Measurements from ENCODE around the gene RTTN. TPM values are rescaled to one million over a fixed set of nuclear protein-coding genes. Genes with fewer than 3 reads are reported as not detected.

The RTTN gene
- polyA plus RNA-seq, 1 donor (not counting 4 experiments of a cell fraction or from before 2014, with no cell fraction given) = 77.3 TPM

DNA sequence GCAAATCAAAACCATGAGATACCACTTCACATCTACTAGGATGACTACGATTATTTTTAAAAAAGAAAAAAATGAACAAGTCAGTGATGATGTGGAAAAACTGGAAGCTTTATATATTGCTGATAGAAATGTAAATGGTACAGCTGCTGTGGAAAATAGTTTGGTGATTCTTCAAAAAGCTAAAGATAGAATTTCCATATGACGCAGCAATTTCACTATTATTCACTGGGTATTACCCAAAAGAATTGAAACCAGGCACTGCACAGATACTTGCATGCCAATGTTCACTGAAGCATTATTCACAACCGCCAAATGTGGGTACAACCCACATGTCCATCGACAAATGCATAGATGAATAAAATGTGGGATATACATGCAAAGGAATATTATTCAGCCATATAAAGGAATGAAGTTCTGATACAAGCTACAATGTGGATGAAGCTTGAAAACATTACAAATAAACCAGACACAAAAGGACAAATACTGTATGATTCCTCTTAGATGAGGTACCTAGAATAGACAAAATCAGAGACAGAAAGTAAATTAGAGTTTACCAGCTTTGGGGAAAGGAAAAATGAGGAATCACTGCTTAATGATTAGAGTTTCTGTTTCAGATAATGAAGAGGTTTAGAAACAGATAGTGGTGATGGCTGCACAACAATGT, 11.1 kb downstream of the RTTN start:
- no peak overlapping the region for H3K4me3 ChIP-seq (ENCODE audit: control insufficient read depth in 2 of 3, extremely low read depth in 1 of 3, insufficient read depth in 2 of 3, low read depth in 1 of 3, low read length in 3 of 3)
- dilution Hi-C loops (cut with MboI; ENCODE audit: extremely low pct_ligation_motif_present, low sequenced_read_pairs) = no loop called here
- H3K27me3 ChIP-seq (ENCODE audit: control insufficient read depth, extremely low read depth, insufficient read depth, low read length) = no peaks in the 10 kb centered on the region
- DNase-seq (ENCODE audit: low read depth, low spot score) = no peak
- no peaks in the 10 kb centered on the region for H4K20me1 ChIP-seq (ENCODE audit: control insufficient read depth, extremely low read depth, insufficient read depth, low read length)
- H2AFZ ChIP-seq (ENCODE audit: control insufficient read depth, low read length) = no peak overlapping the region
- FAIRE-seq = no peak
- peaks cover 0 to 4% of the 10 kb centered on the region in 2 experiments for H3K36me3 ChIP-seq (ENCODE audit: control insufficient read depth in 2 of 2, extremely low read depth in 1 of 2, insufficient read depth in 2 of 2, low read length in 2 of 2)
- no peaks in the 10 kb centered on the region for H3K9me3 ChIP-seq (ENCODE audit: control insufficient read depth, low read depth, low read length)
- no peaks in the 10 kb centered on the region for H3K79me2 ChIP-seq (ENCODE audit: control insufficient read depth, insufficient read depth, low read length)
- no peak overlapping the region for H3K9ac ChIP-seq (ENCODE audit: control insufficient read depth, extremely low read depth, insufficient read depth, low read length)
- no peaks in the 10 kb centered on the region for H3K9me1 ChIP-seq (ENCODE audit: control insufficient read depth, extremely low read depth, insufficient read depth, low read length)
- no peak overlapping the region for H3K4me2 ChIP-seq (ENCODE audit: control insufficient read depth, extremely low read depth, insufficient read depth, low read depth, low read length)
- no peak overlapping the region for H3K27ac ChIP-seq (ENCODE audit: control insufficient read depth, insufficient read depth, low read length)
- no peak for TF ChIP-seq EZH2 (IDR thresholded peaks at IDR 0.05; ENCODE audit: low read length)
- TF ChIP-seq, protein P1, sequence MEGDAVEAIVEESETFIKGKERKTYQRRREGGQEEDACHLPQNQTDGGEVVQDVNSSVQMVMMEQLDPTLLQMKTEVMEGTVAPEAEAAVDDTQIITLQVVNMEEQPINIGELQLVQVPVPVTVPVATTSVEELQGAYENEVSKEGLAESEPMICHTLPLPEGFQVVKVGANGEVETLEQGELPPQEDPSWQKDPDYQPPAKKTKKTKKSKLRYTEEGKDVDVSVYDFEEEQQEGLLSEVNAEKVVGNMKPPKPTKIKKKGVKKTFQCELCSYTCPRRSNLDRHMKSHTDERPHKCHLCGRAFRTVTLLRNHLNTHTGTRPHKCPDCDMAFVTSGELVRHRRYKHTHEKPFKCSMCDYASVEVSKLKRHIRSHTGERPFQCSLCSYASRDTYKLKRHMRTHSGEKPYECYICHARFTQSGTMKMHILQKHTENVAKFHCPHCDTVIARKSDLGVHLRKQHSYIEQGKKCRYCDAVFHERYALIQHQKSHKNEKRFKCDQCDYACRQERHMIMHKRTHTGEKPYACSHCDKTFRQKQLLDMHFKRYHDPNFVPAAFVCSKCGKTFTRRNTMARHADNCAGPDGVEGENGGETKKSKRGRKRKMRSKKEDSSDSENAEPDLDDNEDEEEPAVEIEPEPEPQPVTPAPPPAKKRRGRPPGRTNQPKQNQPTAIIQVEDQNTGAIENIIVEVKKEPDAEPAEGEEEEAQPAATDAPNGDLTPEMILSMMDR (optimal IDR thresholded peaks at IDR 0.05 in 1 of 3, IDR thresholded peaks at IDR 0.05 in 1 of 3, conservative IDR thresholded peaks at IDR 0.05 in 1 of 3; ENCODE audit: extremely low read depth in 1 of 3, insufficient read depth in 2 of 3, low read length in 3 of 3) = no peak
- H3K4me1 ChIP-seq (ENCODE audit: control insufficient read depth, extremely low read depth, insufficient read depth, low read length) = no peaks in the 10 kb centered on the region

DNA sequence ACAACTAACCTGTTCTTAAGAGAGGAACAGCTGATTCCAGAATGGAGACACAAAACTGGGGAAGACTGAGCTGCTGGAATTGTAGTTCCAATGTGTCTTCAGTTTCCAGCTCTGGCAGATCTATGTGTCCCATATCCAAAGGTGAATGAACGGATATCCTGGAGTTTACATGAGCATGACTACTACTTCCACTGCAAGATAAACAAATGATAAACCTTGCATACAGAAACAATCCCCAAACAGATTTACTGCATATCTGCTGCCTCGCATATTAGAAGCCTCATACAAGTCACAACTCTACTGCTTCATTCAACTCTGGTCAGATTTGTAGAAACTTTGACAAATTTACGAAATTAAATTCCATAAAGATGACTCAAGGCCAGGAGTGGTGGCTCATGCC, 15.0 kb downstream of the RTTN start:
- Histone ChIP-seq H3K9me3 (ENCODE audit: control insufficient read depth, low read depth, low read length) (no peaks in the 10 kb centered on the region), H3K4me2 (ENCODE audit: control insufficient read depth, extremely low read depth, insufficient read depth, low read depth, low read length) (no peak overlapping the region), H3K4me3 (ENCODE audit: control insufficient read depth in 2 of 3, extremely low read depth in 1 of 3, insufficient read depth in 2 of 3, low read depth in 1 of 3, low read length in 3 of 3) (no peak overlapping the region), H2AFZ (ENCODE audit: control insufficient read depth, low read length) (no peak overlapping the region), H3K4me1 (ENCODE audit: control insufficient read depth, extremely low read depth, insufficient read depth, low read length) (no peaks in the 10 kb centered on the region), H3K27ac (ENCODE audit: control insufficient read depth, insufficient read depth, low read length) (no peak overlapping the region), H3K79me2 (ENCODE audit: control insufficient read depth, insufficient read depth, low read length) (no peaks in the 10 kb centered on the region), H3K9ac (ENCODE audit: control insufficient read depth, extremely low read depth, insufficient read depth, low read length) (no peak overlapping the region), H3K36me3 (ENCODE audit: control insufficient read depth in 2 of 2, extremely low read depth in 1 of 2, insufficient read depth in 2 of 2, low read length in 2 of 2) (peaks cover 0 to 3% of the 10 kb centered on the region in 2 experiments), H3K27me3 (ENCODE audit: control insufficient read depth, extremely low read depth, insufficient read depth, low read length) (no peaks in the 10 kb centered on the region), H4K20me1 (ENCODE audit: control insufficient read depth, extremely low read depth, insufficient read depth, low read length) (no peaks in the 10 kb centered on the region), H3K9me1 (ENCODE audit: control insufficient read depth, extremely low read depth, insufficient read depth, low read length) (no peaks in the 10 kb centered on the region)
- dilution Hi-C loops (cut with MboI; ENCODE audit: extremely low pct_ligation_motif_present, low sequenced_read_pairs) = no loop called here
- TF ChIP-seq EZH2 (IDR thresholded peaks at IDR 0.05; ENCODE audit: low read length) = no peak
- TF ChIP-seq, protein P1 (optimal IDR thresholded peaks at IDR 0.05 in 1 of 3, IDR thresholded peaks at IDR 0.05 in 1 of 3, conservative IDR thresholded peaks at IDR 0.05 in 1 of 3; ENCODE audit: extremely low read depth in 1 of 3, insufficient read depth in 2 of 3, low read length in 3 of 3) = no peak
- no peak for FAIRE-seq
- DNase-seq (ENCODE audit: low read depth, low spot score) = no peak

All from keratinocyte (primary cell).